Activated CD4-positive, CD25-positive, alpha-beta regulatory T cell treated with anti-CD3 and anti-CD28 coated beads, Interleukin-2, amount 50 U/mL, for 72 hours (primary cell): Measurements from ENCODE around the gene NCEH1.
"Not testable (repeated sequence)": the region's sequence is repeated elsewhere in the genome, so short reads cannot be mapped to it uniquely, and the experiment has no call there.

ENCODE experiments used
- DNase-seq: peaks from one replicate; pipeline ENCODE4 v3.0.0; 2021

NCEH1 gene

DNA sequence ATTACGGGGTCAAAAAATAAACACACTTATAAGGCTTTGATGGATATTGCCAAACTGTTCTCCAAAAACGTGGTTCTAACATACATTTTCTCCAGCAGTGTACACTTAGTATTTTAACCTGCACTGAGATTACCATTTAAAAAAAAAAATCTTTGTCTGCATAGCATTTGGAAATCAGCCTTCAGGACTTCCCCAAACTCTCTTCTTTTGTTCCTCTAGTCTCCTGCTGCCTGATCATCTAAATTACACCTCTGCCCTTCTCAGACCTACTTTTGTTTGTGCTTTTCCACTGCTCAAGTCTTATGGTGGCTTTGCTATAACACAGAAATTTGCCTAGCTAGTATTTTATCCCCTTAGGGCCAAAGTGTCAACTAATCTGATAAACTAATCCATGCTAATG, 3.8 kb downstream of the NCEH1 start:
- DNase-seq: no peak

GRCh38 chr3:172705170-172705569, 5.7 kb downstream of the NCEH1 start:
- no peak for DNase-seq

DNA sequence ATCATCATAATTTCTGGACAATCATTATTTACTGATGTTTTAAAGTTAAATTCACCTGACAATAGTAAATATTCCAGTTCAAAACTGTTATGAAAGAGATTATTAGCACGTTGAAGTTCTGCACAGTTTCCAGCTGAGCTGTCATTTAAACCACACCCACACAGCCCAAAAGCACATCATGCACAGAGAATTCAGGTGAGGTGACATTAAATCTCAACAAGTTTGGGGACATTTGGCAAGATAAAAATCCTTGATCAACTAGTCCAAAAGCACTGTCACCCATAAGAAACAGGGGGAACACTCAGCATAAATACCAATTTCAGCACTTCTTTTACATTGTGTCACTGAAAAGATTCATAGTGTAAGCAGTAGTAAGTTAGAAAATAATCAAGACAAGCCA, 6.9 kb downstream of the NCEH1 start:
- DNase-seq: no peak

GRCh38 chr3:172702731-172703130, 8.1 kb downstream of the NCEH1 start:
- not testable (repeated sequence) for DNase-seq

- no peak for DNase-seq
These were observed 8.6 kb downstream of the NCEH1 start for GRCh38 chr3:172702256-172702655.

DNA sequence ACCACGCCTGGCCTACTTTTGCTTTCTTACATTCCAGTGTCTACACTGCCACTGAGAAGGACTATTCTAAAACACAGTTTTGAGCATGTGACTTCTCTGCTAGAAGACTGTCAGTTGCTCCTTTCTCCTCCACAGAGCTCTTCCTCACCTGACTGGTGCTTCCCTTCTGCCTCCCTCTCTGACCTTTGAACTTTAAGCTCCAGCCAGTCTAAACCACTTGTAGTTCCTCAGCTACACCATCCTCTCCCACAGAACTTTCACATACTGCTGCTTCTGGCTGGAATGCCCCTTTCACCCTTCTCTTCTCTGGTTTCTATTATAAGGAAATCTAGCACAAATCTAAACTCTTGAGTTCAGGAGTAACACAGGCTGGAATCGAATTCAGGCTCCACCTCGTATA, 9.1 kb downstream of the NCEH1 start:
- DNase-seq: no peak

DNA sequence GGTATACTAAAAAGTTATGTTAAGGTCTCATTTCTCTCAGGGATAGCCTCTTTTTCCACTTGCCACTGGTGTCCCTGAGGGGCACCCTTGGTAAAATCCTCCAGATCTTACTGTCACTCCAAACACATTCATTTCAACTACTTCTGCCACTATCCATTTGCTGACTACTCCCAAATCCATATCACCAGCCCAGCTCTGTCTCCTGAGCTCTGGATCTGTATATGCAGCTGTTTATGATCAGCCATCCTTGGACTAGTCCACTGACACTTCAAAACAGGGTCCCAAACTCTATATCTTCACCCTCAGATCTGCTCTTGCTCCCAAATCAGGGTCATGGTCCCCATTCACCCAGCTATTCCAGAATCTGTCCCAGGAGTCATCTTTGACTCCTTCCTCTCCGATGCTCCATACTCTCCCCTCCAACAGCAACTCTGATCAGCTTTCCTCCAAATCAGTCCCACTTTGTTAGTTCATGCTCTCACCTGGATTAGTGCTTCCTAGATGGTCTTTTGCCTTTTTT, 9.9 kb downstream of the NCEH1 start:
- DNase-seq: no peak

- DNase-seq: no peak
These were observed 10.6 kb downstream of the NCEH1 start for GRCh38 chr3:172700256-172700655.

DNA sequence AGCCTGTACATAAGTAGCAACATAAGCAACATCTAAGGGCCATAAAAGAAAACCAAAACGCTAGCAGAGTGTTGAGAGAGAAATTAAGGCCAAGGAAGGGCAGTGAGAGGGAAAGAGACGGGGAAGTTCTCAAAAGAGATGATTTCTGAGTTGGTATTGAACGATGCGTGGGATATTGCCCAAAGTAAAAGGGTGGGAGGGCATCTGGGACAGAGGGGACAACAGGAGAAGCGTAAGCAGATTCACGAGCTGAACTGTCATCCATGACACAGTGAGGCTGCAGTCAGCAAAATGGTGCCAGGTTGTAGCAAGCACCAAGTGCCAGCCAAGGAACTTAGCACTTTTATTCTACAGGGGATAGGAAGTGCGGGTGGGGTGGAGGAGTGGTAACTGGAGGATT, 11.8 kb downstream of the NCEH1 start:
- no peak for DNase-seq

DNA sequence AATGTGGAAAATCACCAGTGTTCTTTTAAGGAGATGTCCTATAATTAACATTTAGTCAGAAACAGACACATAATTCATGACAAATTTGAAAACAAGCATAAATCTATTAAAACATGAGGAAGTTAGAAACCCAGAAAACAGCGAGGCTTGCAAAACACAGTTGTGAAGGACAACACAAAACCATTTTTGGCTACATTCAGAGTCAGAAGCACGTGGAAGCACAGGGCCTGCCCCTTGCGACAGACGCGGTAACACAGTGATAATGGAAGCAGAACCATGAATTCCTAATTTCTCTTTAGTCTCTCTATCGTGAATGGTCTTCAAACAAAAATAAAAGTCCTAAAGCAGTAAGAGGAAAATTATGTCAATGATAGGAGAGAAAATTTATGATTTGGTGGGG, 12.2 kb downstream of the NCEH1 start:
- no peak for DNase-seq

DNA sequence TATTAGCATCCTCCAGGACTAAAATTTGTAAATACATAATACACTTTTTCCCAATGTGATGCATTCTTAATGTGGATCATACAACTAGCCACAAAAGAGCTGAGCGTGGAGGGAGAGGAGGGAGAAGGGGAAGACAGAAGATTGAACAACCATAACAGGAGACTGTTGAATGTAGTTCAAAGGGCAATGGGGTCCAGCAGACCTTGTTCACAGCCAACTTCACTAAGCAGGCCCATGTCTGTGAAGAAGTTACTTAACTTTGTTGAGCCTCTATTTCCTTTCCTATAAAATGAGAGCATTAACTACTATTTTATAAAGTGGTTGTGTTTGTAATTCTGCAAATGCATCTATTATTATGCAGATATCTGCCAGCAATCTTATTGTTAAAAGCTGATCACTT, 13.3 kb downstream of the NCEH1 start:
- DNase-seq: no peak

- no peak for DNase-seq
These were observed 14.5 kb downstream of the NCEH1 start for GRCh38 chr3:172696357-172696756.

GRCh38 chr3:172694573-172695246, 16.2 kb downstream of the NCEH1 start:
- DNase-seq: no peak

DNA sequence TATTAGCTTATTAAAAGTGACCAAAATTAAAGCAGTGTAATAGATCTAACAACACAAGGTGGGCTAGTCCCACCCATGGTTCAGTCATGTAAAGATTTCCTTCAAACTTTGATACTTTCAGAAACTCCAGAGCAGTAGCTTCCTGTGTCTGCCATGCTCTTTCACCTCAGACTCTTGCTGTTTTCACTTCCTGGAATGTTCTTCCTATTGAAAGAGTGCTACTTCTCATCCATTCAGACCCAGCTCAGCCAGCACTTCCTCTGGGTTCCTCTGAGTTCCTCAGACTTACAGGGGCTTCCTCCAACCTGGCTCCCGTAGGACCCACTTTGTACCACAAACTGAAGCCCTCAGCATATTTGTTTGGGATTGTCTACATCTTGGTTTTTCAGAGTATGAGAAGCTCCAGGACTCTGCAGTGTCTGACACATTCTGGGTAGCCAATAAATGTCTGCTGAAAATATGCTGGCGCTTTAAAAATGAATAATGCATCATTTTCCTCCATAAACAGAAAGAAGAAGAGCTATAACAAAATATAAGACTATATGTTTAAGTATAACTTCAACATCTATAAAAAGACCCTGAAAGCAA, 18.0 kb downstream of the NCEH1 start:
- DNase-seq: no peak

DNA sequence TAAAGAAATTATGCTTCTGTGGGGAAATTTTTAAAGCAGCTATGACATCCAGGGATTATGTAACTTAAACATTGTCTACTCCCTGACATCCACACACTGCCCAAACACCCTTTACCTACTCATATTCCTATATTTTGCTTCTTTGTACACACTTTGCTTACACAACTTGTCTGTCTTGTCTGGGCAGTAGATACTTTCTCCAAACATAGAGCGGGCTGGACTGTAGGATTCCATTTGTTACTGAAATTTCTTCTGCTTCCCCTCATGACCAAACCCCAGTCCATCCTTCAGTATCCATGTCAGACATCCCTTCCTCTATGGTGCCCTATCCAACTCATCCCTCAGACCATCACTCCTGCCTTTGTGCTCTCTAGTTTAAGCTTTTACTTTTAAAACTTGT, 19.9 kb downstream of the NCEH1 start:
- no peak for DNase-seq

GRCh38 chr3:172688588-172688987, 22.3 kb downstream of the NCEH1 start:
- DNase-seq: no peak

- no peak for DNase-seq
These were observed 23.4 kb downstream of the NCEH1 start for GRCh38 chr3:172687501-172687900.

- DNase-seq: no peak
These were observed 25.3 kb downstream of the NCEH1 start for GRCh38 chr3:172685331-172686214.

- no peak for DNase-seq
These were observed 30.2 kb downstream of the NCEH1 start for GRCh38 chr3:172680684-172681083.

- no peak for DNase-seq
These were observed 31.3 kb downstream of the NCEH1 start for GRCh38 chr3:172679599-172679998.

GRCh38 chr3:172678068-172678467, 32.8 kb downstream of the NCEH1 start:
- DNase-seq: no peak

DNA sequence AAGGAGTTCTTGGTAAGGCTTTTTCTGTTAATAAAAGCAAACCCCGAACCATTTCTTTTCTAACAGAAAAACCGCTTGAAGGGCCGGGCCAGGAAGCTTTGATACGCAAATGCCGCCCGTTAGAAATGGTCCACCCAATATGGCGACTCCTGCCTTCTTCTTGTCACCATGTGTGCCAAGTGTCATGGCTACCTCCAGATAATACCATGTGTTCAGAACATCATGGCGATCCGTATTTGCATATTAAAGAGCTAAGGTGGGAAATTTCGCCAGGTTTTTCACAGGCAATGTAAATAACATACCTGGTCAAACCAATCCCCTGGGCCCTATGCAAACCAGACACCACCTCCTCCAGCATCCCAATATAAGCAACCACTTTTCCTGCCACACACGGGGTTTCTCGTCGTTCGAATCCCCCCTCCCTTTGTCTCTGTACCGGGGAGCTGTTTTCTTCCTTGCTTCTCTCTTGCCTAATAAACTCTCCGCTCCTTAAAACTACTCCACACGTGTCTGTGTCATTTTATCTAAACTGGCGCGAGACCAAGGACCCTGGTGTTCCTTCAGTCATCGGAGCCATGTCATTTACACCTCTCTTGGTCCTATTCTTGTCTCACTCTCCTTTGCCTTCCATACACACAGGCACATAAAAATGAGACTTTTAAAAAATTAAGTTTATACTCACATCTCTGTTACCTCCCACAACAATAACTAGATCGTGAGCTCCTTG, 34.5 kb downstream of the NCEH1 start:
- DNase-seq: no peak
